Body of pancreas (tissue), 4 donors: ENCODE data around the gene ESYT1. TPM values are rescaled to one million over a fixed set of nuclear protein-coding genes. Genes with fewer than 3 reads are reported as not detected.

ENCODE experiments used
- ATAC-seq: fragments of 150-250 bp; one replicate; pipeline ENCODE4 v1.9.1; 2016
- DNase-seq, 4 donors: peaks; one replicate each; pipeline ENCODE4 v3.0.0-alpha.2; 2019
- H3K27ac ChIP-seq, 4 donors: fragments of 200-600 bp; sonication (generic); 1 replicate in 3 of 4; 2 replicates in 1 of 4; pipeline versions ENCODE4 v1.5.1 to v1.6.1; 2016 to 2019; ENCODE audit warnings: mild to moderate bottlenecking in 1 of 4, mixed read lengths in 1 of 4, moderate library complexity in 1 of 4
- H3K27me3 ChIP-seq, 2 donors: fragments of 200-600 bp; sonication (generic); one replicate each; pipeline ENCODE4 v1.6.0; 2016; ENCODE audit warnings: mild to moderate bottlenecking in 1 of 2
- H3K36me3 ChIP-seq, 2 donors: fragments of 200-600 bp; sonication (generic); replicated peaks in 1 of 2; 2 replicates each; pipeline ENCODE4 v1.5.1; 2016; ENCODE audit warnings: low read depth in 2 of 2; ENCODE audit not compliant: insufficient read depth in 1 of 2
- H3K4me1 ChIP-seq: fragments of 200-600 bp; sonication (generic); one replicate; pipeline ENCODE4 v1.6.0; 2016
- H3K4me3 ChIP-seq, 2 donors: fragments of 200-600 bp; sonication (generic); 1 replicate in 1 of 2; 2 replicates in 1 of 2; pipeline ENCODE4 v1.5.1; 2016 to 2019
- H3K9me3 ChIP-seq, 3 donors: fragments of 200-600 bp; sonication (generic); 1 replicate in 2 of 3; 2 replicates in 1 of 3; pipeline ENCODE4 v1.5.1; 2016
- CTCF ChIP-seq, 7 experiments: fragments of 450-650 bp in 4 of 7; fragments of 200-600 bp in 3 of 7; sonication (generic) in 3 of 7; IDR thresholded peaks; one replicate each; pipeline ENCODE4 v1.5.1; 2016 to 2019; ENCODE audit warnings: antibody characterized with exemption in 7 of 7
- POLR2A ChIP-seq, 3 donors: fragments of 450-650 bp; IDR thresholded peaks; one replicate each; pipeline ENCODE4 v1.6.1; 2016; ENCODE audit warnings: antibody characterized with exemption in 3 of 3, mild to moderate bottlenecking in 2 of 3
- WGBS, 2 donors: methylation state at CpG; one replicate each; pipeline ENCODE4 v1.1.5; 2017; 5-methylcytosine and 5-hydroxymethylcytosine counted together
- intact Hi-C: fragments of 100-400 bp; cut with DNase I; formaldehyde crosslinking; loops from one replicate; pipeline ENCODE4 v1.15.1; 2023
- total RNA-seq, 2 donors: library from RNA; depleted of rRNA; stranded (reverse); fragments of >200 nt; gene quantifications; one replicate each; pipeline ENCODE4 v1.1.0, GENCODE V29; 2016

The ESYT1 gene
- total RNA-seq, 2 donors from 2014 or later, result 43.3 to 182 TPM

- ATAC-seq (peak; percentile 84), DNase-seq (peak; percentile 89 to 92 (median 92))
- Histone ChIP-seq H3K27ac (peak within 1 kb of the TSS; percentile 95 to 98 (median 98)), H3K9me3 (no peaks in the 10 kb centered on the region), H3K4me1 (peaks cover 53% of the 10 kb centered on the region), H3K36me3 (peaks cover 0 to 3% of the 10 kb centered on the region in 2 donors), H3K4me3 (peak within 1 kb of the TSS; percentile 58 to 84), H3K27me3 (no peaks in the 10 kb centered on the region)
- peak; percentile 92 to 97 (median 95) for TF ChIP-seq POLR2A (IDR thresholded peaks at IDR 0.05)
- peak in 6 of 7 experiments; percentile 9 to 66 (median 49) for TF ChIP-seq CTCF (IDR thresholded peaks at IDR 0.05)
- WGBS, 2 donors, result 0 to 1% methylated on average over 32 to 59 of the region's 59 CpGs
- intact Hi-C loops, result no loop called here
These were observed 48.1 kb upstream of the ESYT1 start, which contains the start of gene ERBB3 for GRCh38 chr12:56079723-56080555. Gene ERBB3 (plus strand): TSS chr12:56080165. CDS start chr12:56080301, 136 bp downstream.

- Histone ChIP-seq H3K9me3 (no peaks in the 10 kb centered on the region), H3K4me1 (peaks cover 58% of the 10 kb centered on the region), H3K4me3 (peak overlapping the region; percentile 58 to 84), H3K27me3 (no peaks in the 10 kb centered on the region), H3K36me3 (peaks cover 0 to 4% of the 10 kb centered on the region in 2 donors), H3K27ac (peak overlapping the region; percentile 95 to 98 (median 98))
- ATAC-seq (peak; percentile 31), DNase-seq (peak; percentile 71 to 82 (median 78))
- 1 to 8% methylated on average over 11 to 20 of the region's 20 CpGs for WGBS, 2 donors
- intact Hi-C loops, result no loop called here
- TF ChIP-seq CTCF (IDR thresholded peaks at IDR 0.05), result peak in 2 of 7 experiments; percentile 7 to 10
- peak; percentile 19 to 30 (median 27) for TF ChIP-seq POLR2A (IDR thresholded peaks at IDR 0.05)
These were observed 47.4 kb upstream of the ESYT1 start for GRCh38 chr12:56080556-56081138.

- H3K9me3 ChIP-seq, result no peaks in the 10 kb centered on the region
- intact Hi-C loops, result no loop called here
- ATAC-seq (peak; percentile 33), DNase-seq (peak; percentile 68 to 87 (median 81))
- H3K27me3 ChIP-seq, result no peaks in the 10 kb centered on the region
- WGBS, 2 donors, result 7 to 9% methylated on average over 5 to 6 of the region's 6 CpGs
- H3K36me3 ChIP-seq, result peaks cover 0 to 4% of the 10 kb centered on the region in 2 donors
- TF ChIP-seq POLR2A (IDR thresholded peaks at IDR 0.05) (peak; percentile 45 to 57 (median 47)), CTCF (IDR thresholded peaks at IDR 0.05) (no peak)
- H3K4me1 ChIP-seq, result peaks cover 68% of the 10 kb centered on the region
- H3K27ac ChIP-seq, result peak overlapping the region; percentile 95 to 98 (median 98)
- H3K4me3 ChIP-seq, result peak overlapping the region in 1 of 2 donors; percentile 84
These were observed 46.4 kb upstream of the ESYT1 start for GRCh38 chr12:56081393-56082347.

- H3K4me3 ChIP-seq, result no peak overlapping the region
These were observed 45.7 kb upstream of the ESYT1 start for GRCh38 chr12:56082382-56082781.

More at GRCh38 chr12:56082382-56082781, 45.7 kb upstream of the ESYT1 start:
- H3K27me3 ChIP-seq, result no peaks in the 10 kb centered on the region
- H3K27ac ChIP-seq, result peak overlapping the region; percentile 95 to 98 (median 98)
- intact Hi-C loops, result no loop called here
- WGBS, 2 donors, result 22 to 33% methylated on average over 2 of the region's 2 CpGs
- H3K9me3 ChIP-seq, result no peaks in the 10 kb centered on the region
- TF ChIP-seq CTCF (IDR thresholded peaks at IDR 0.05) (no peak), POLR2A (IDR thresholded peaks at IDR 0.05) (no peak)
- H3K36me3 ChIP-seq, result peaks cover 0 to 4% of the 10 kb centered on the region in 2 donors
- DNase-seq, result no peak
- H3K4me1 ChIP-seq, result peaks cover 75% of the 10 kb centered on the region
- ATAC-seq, result no peak
